Lower leg skin (tissue), 4 donors: ENCODE data around the gene TBX5. TPM values are rescaled to one million over a fixed set of nuclear protein-coding genes. Genes with fewer than 3 reads are reported as not detected.

Experiments
- DNase-seq, 2 donors: peaks; one replicate each; pipeline ENCODE4 v3.0.0-alpha.2; 2019; ENCODE audit warnings: low spot score in 2 of 2
- H3K4me3 ChIP-seq: fragments of 200-600 bp; sonication (generic); 2 replicates; pipeline ENCODE4 v1.5.1; 2017; ENCODE audit warnings: mild to moderate bottlenecking, low read depth; ENCODE audit not compliant: poor library complexity, severe bottlenecking
- CTCF ChIP-seq, 3 donors: fragments of 450-650 bp; IDR thresholded peaks; one replicate each; pipeline ENCODE4 v1.5.1; 2016; ENCODE audit warnings: antibody characterized with exemption in 3 of 3, mild to moderate bottlenecking in 3 of 3, moderate library complexity in 2 of 3
- POLR2A ChIP-seq, 2 donors: fragments of 450-650 bp; IDR thresholded peaks; one replicate each; pipeline ENCODE4 v1.6.1; 2016 to 2017; ENCODE audit warnings: antibody characterized with exemption in 2 of 2, mild to moderate bottlenecking in 1 of 2, moderate library complexity in 1 of 2
- WGBS, 2 donors: methylation state at CpG; one replicate each; pipeline ENCODE4 v1.1.5; 2018; 5-methylcytosine and 5-hydroxymethylcytosine counted together
- intact Hi-C: fragments of 100-400 bp; cut with DNase I; formaldehyde crosslinking; loops from one replicate; pipeline ENCODE4 v1.15.0; 2023; ENCODE audit warnings: low total_unique reads
- total RNA-seq, 4 donors: library from RNA; depleted of rRNA; stranded (reverse); fragments of >200 nt; gene quantifications; one replicate each; pipeline ENCODE4 v1.1.0, GENCODE V29; 2016

Gene TBX5
- total RNA-seq, 4 donors from 2014 or later: 0.65 to 1.2 (median 1.1) TPM; not detected in 1

- TF ChIP-seq POLR2A (IDR thresholded peaks at IDR 0.05): no peak
- TF ChIP-seq CTCF (IDR thresholded peaks at IDR 0.05): no peak
- intact Hi-C loops: no loop called here
- WGBS, 2 donors: 2 to 4% methylated on average over 45 to 48 of the region's 53 CpGs
- H3K4me3 ChIP-seq: no peak overlapping the region
- no peak for DNase-seq
These were observed 37.9 kb upstream of the TBX5 start for GRCh38 chr12:114443607-114444421.

GRCh38 chr12:114442578-114442977 lies 36.6 kb upstream of the TBX5 start:
- WGBS, 2 donors: 15 to 34% methylated on average over 1 of the region's 1 CpG
- H3K4me3 ChIP-seq: no peak overlapping the region
- no peak for DNase-seq
- no peak for TF ChIP-seq CTCF (IDR thresholded peaks at IDR 0.05)
- no peak for TF ChIP-seq POLR2A (IDR thresholded peaks at IDR 0.05)
- intact Hi-C loops: no loop called here

GRCh38 chr12:114441545-114441944 lies 35.6 kb upstream of the TBX5 start:
- 8 to 30% methylated on average over 6 of the region's 6 CpGs for WGBS, 2 donors
- intact Hi-C loops: no loop called here
- TF ChIP-seq POLR2A (IDR thresholded peaks at IDR 0.05): no peak
- TF ChIP-seq CTCF (IDR thresholded peaks at IDR 0.05): no peak
- H3K4me3 ChIP-seq: no peak overlapping the region
- DNase-seq: no peak

- TF ChIP-seq CTCF (IDR thresholded peaks at IDR 0.05) (no peak), POLR2A (IDR thresholded peaks at IDR 0.05) (no peak)
- H3K4me3 ChIP-seq: no peak overlapping the region
- WGBS, 2 donors: 6 to 33% methylated on average over 23 of the region's 23 CpGs
- intact Hi-C loops: no loop called here
- DNase-seq: no peak
These were observed 35.1 kb upstream of the TBX5 start for GRCh38 chr12:114441039-114441383.

GRCh38 chr12:114440270-114441038 lies 34.5 kb upstream of the TBX5 start:
- no peak overlapping the region for H3K4me3 ChIP-seq
- 5 to 11% methylated on average over 39 to 54 of the region's 54 CpGs for WGBS, 2 donors
- no peak for DNase-seq
- intact Hi-C loops: no loop called here
- TF ChIP-seq CTCF (IDR thresholded peaks at IDR 0.05) (no peak), POLR2A (IDR thresholded peaks at IDR 0.05) (no peak)
